DMS53 treated with DMSO at 0.1 percent for 48 hours (cell line): Measurements from ENCODE around the gene EHD2.
"Not testable (repeated sequence)": the region's sequence is repeated elsewhere in the genome, so short reads cannot be mapped to it uniquely, and the experiment has no call there.

ENCODE experiments used
- DNase-seq: peaks from one replicate; lab custom pipeline; 2025; ENCODE audit not compliant: unreplicated experiment; lab: John Stamatoyannopoulos, UW

Gene EHD2

GRCh38 chr19:47745010-47745901 is 32.0 kb downstream of the EHD2 start, which contains the start of gene NOP53:
NOP53 (plus strand) TSS chr19:47745546; CDS start chr19:47745560, 14 bp downstream.
- DNase-seq = peak; percentile 90

GRCh38 chr19:47746129-47746528 is 32.9 kb downstream of the EHD2 start:
- DNase-seq = not testable (repeated sequence)

GRCh38 chr19:47749326-47749725 is 36.1 kb downstream of the EHD2 start:
- DNase-seq = no peak

- DNase-seq = no peak
Observed at GRCh38 chr19:47750752-47751151, 37.5 kb downstream of the EHD2 start.

GRCh38 chr19:47752440-47753211 is 39.4 kb downstream of the EHD2 start:
- no peak for DNase-seq

- no peak for DNase-seq
Observed at GRCh38 chr19:47754206-47755064, 41.2 kb downstream of the EHD2 start.

GRCh38 chr19:47755065-47755761 is 42.0 kb downstream of the EHD2 start:
- no peak for DNase-seq

- no peak for DNase-seq
Observed at GRCh38 chr19:47755762-47756626, 42.8 kb downstream of the EHD2 start.

GRCh38 chr19:47756627-47756929 is 43.4 kb downstream of the EHD2 start:
- DNase-seq = no peak

GRCh38 chr19:47756953-47757608 is 43.9 kb downstream of the EHD2 start:
- DNase-seq = no peak

- no peak for DNase-seq
Observed at GRCh38 chr19:47757617-47758442, 44.6 kb downstream of the EHD2 start.

GRCh38 chr19:47758443-47758804 is 45.2 kb downstream of the EHD2 start:
- no peak for DNase-seq

GRCh38 chr19:47760632-47760999 is 47.4 kb downstream of the EHD2 start:
- no peak for DNase-seq

- no peak for DNase-seq
Observed at GRCh38 chr19:47761566-47761965, 48.3 kb downstream of the EHD2 start.

- DNase-seq = no peak
Observed at GRCh38 chr19:47762151-47762550, 48.9 kb downstream of the EHD2 start.

- DNase-seq = no peak
Observed at GRCh38 chr19:47762615-47763308, 49.5 kb downstream of the EHD2 start.

- not testable (repeated sequence) for DNase-seq
Observed at GRCh38 chr19:47764705-47765104, 51.5 kb downstream of the EHD2 start.
